Transverse colon (tissue), 4 donors: ENCODE results near the gene FGD5. TPM values are rescaled to one million over a fixed set of nuclear protein-coding genes. Genes with fewer than 3 reads are reported as not detected.
A peak's percentile ranks its signal among the peaks of the same experiment; 100 is the strongest.

Experiments used
- DNase-seq: peaks from one replicate; pipeline ENCODE4 v3.0.0-alpha.2; 2019
- H3K27ac ChIP-seq, 4 donors: fragments of 200-600 bp; sonication (generic); 2 replicates each; pipeline ENCODE4 v1.5.1; 2016 to 2018; ENCODE audit warnings: inconsistent platforms in 4 of 4
- H3K27me3 ChIP-seq: fragments of 200-600 bp; sonication (generic); 2 replicates; pipeline ENCODE4 v1.5.1; 2017; ENCODE audit warnings: inconsistent platforms
- H3K36me3 ChIP-seq, 4 donors: fragments of 200-600 bp; sonication (generic); 2 replicates each; pipeline ENCODE4 v1.5.1; 2017 to 2019; ENCODE audit warnings: inconsistent platforms in 4 of 4
- H3K4me1 ChIP-seq, 4 donors: fragments of 200-600 bp; sonication (generic); 2 replicates each; pipeline ENCODE4 v1.5.1; 2017 to 2020; ENCODE audit warnings: inconsistent platforms in 4 of 4
- H3K4me3 ChIP-seq, 4 donors: fragments of 200-600 bp; sonication (generic); 1 replicate in 1 of 4; 2 replicates in 3 of 4; pipeline versions ENCODE4 v1.5.1 to v1.6.1; 2017 to 2019; ENCODE audit warnings: inconsistent platforms in 4 of 4
- H3K9me3 ChIP-seq, 2 donors: fragments of 200-600 bp; sonication (generic); 2 replicates each; pipeline ENCODE4 v1.5.1; 2017 to 2019; ENCODE audit warnings: inconsistent platforms in 2 of 2
- CTCF ChIP-seq, 5 experiments: fragments of 200-600 bp in 3 of 5; fragments of 450-650 bp in 2 of 5; sonication (generic) in 3 of 5; IDR thresholded peaks; 1 replicate in 2 of 5; 2 replicates in 3 of 5; pipeline ENCODE4 v1.5.1; 2016 to 2017; ENCODE audit warnings: antibody characterized with exemption in 5 of 5, inconsistent platforms in 3 of 5, mild to moderate bottlenecking in 2 of 5, moderate library complexity in 1 of 5
- EP300 ChIP-seq: sonication (generic); formaldehyde crosslinking; IDR thresholded peaks from one replicate; pipeline ENCODE4 v1.6.1; 2017; ENCODE audit warnings: antibody characterized with exemption, low read depth
- POLR2A ChIP-seq: fragments of 450-650 bp; IDR thresholded peaks from one replicate; pipeline ENCODE4 v1.6.1; 2016; ENCODE audit warnings: antibody characterized with exemption, mild to moderate bottlenecking, moderate library complexity
- POLR2AphosphoS5 ChIP-seq, 3 donors: sonication (generic); formaldehyde crosslinking; IDR thresholded peaks; one replicate each; pipeline ENCODE4 v1.6.1; 2016; ENCODE audit warnings: antibody characterized with exemption in 3 of 3
- WGBS, 2 donors: methylation state at CpG; one replicate each; pipeline ENCODE4 v1.1.5; 2018; ENCODE audit warnings: low coverage in 1 of 2; 5-methylcytosine and 5-hydroxymethylcytosine counted together
- in situ Hi-C, 4 donors: fragments of 200-750 bp; cut with MboI; loops; one replicate each; pipeline versions ENCODE4 v1.15.0 to v1.15.1; 2017; ENCODE audit warnings: low sequenced_read_pairs in 3 of 4, low pct_ligation_motif_present in 1 of 4, low pct_unique_long_range_greater_than_20kb in 1 of 4
- intact Hi-C: fragments of 100-400 bp; cut with DNase I; formaldehyde crosslinking; loops from one replicate; pipeline ENCODE4 v1.15.1; 2023; ENCODE audit warnings: low total_unique reads
- total RNA-seq, 4 donors: library from RNA; depleted of rRNA; stranded (reverse); fragments of >200 nt; gene quantifications; one replicate each; pipeline ENCODE4 v1.1.0, GENCODE V29; 2016

Gene FGD5
- total RNA-seq, 4 donors from 2014 or later, result 5.6 to 15.9 (median 10.2) TPM

- in situ Hi-C loops (loop anchor here in 2 of 4 donors (10.0 kb wide), 2 partner anchors 120 to 130 kb away; no protein-coding TSS in a partner anchor), intact Hi-C loops (no loop called here)
- no peak for TF ChIP-seq EP300
- no peak for TF ChIP-seq POLR2A
- TF ChIP-seq CTCF (IDR thresholded peaks at IDR 0.05), result no peak
- no peak for TF ChIP-seq POLR2AphosphoS5 (IDR thresholded peaks at IDR 0.05)
- Histone ChIP-seq H3K27me3 (no peaks in the 10 kb centered on the region), H3K4me1 (peaks cover 0 to 5% (median 0%) of the 10 kb centered on the region in 4 donors), H3K9me3 (no peaks in the 10 kb centered on the region), H3K36me3 (no peaks in the 10 kb centered on the region), H3K4me3 (no peak overlapping the region), H3K27ac (peak overlapping the region in 2 of 4 donors; percentile 41 to 42)
- no peak for DNase-seq
- 66 to 84% methylated on average over 2 of the region's 2 CpGs for WGBS, 2 donors
These were observed 24.3 kb upstream of the FGD5 start for GRCh38 chr3:14794435-14794834.

GRCh38 chr3:14795996-14796395 lies 22.8 kb upstream of the FGD5 start:
- Histone ChIP-seq H3K4me3 (no peak overlapping the region), H3K4me1 (peaks cover 0 to 8% (median 0%) of the 10 kb centered on the region in 4 donors), H3K27ac (no peak overlapping the region), H3K27me3 (no peaks in the 10 kb centered on the region), H3K36me3 (no peaks in the 10 kb centered on the region), H3K9me3 (no peaks in the 10 kb centered on the region)
- TF ChIP-seq EP300, result no peak
- TF ChIP-seq POLR2A, result no peak
- TF ChIP-seq POLR2AphosphoS5 (IDR thresholded peaks at IDR 0.05), result no peak
- no peak for TF ChIP-seq CTCF (IDR thresholded peaks at IDR 0.05)
- DNase-seq, result no peak
- in situ Hi-C loops (loop anchor here in 2 of 4 donors (10.0 kb wide), 2 partner anchors 119 to 129 kb away; no protein-coding TSS in a partner anchor), intact Hi-C loops (no loop called here)
- WGBS, 2 donors, result 50 to 86% methylated on average over 1 to 2 of the region's 2 CpGs

GRCh38 chr3:14796403-14797077 lies 22.2 kb upstream of the FGD5 start:
- H3K9me3 ChIP-seq, result no peaks in the 10 kb centered on the region
- intact Hi-C loops, result no loop called here
- TF ChIP-seq EP300, result no peak
- H3K27me3 ChIP-seq, result no peaks in the 10 kb centered on the region
- H3K4me1 ChIP-seq, result peaks cover 0 to 9% (median 0%) of the 10 kb centered on the region in 4 donors
- no peaks in the 10 kb centered on the region for H3K36me3 ChIP-seq
- H3K27ac ChIP-seq, result no peak overlapping the region
- DNase-seq, result no peak
- in situ Hi-C loops, result loop anchor here in 2 of 4 donors (10.0 kb wide), 2 partner anchors 118 to 128 kb away; no protein-coding TSS in a partner anchor
- WGBS, 2 donors, result 77% methylated on average over 14 of the region's 14 CpGs; no CpG with 5 or more reads in 1 of the 2 donors
- H3K4me3 ChIP-seq, result no peak overlapping the region

- Histone ChIP-seq H3K27me3 (no peaks in the 10 kb centered on the region), H3K4me1 (peaks cover 0 to 18% (median 0%) of the 10 kb centered on the region in 4 donors), H3K9me3 (no peaks in the 10 kb centered on the region), H3K27ac (no peak overlapping the region), H3K4me3 (no peak overlapping the region), H3K36me3 (no peaks in the 10 kb centered on the region)
- in situ Hi-C loops (loop anchor here in 2 of 4 donors (10.0 kb wide), 2 partner anchors 117 to 127 kb away; no protein-coding TSS in a partner anchor), intact Hi-C loops (no loop called here)
- no peak for TF ChIP-seq CTCF (IDR thresholded peaks at IDR 0.05)
- DNase-seq, result no peak
- WGBS, 2 donors, result 79% methylated on average over 4 of the region's 4 CpGs; no CpG with 5 or more reads in 1 of the 2 donors
These were observed 21.0 kb upstream of the FGD5 start for GRCh38 chr3:14797731-14798130.
